OCI-LY7 (cell line): ENCODE measurements around the gene ABCC3. TPM values are rescaled to one million over a fixed set of nuclear protein-coding genes. Genes with fewer than 3 reads are reported as not detected.
A peak's percentile ranks its signal among the peaks of the same experiment; 100 is the strongest.

ENCODE experiments used
- BruUV-seq: library from RNA; stranded (reverse); fragments of 400-500 nt; replicated peaks from 2 replicates; lab custom pipeline; 2021; lab: Mats Ljungman, UMichigan
- CTCF ChIA-PET: fragments of 300-600 bp; sonication (Branson Sonifier 250); formaldehyde crosslinking; loops from one replicate; lab custom pipeline; 2022; ENCODE audit warnings: antibody characterized with exemption; ENCODE audit not compliant: unreplicated experiment; lab: Charles Lee
- POLR2A ChIA-PET: fragments of 300-600 bp; sonication (Branson Sonifier 250); formaldehyde crosslinking; loops from one replicate; lab custom pipeline; 2022; ENCODE audit warnings: antibody characterized with exemption; lab: Charles Lee
- DNase-seq: peaks from one replicate; pipeline ENCODE4 v3.0.0-alpha.2; 2015; ENCODE audit warnings: low spot score
- H2AFZ ChIP-seq: fragments of 200-600 bp; sonication (generic), shearing (Covaris generic); 2 replicates; pipeline ENCODE4 v1.6.1; 2014; ENCODE audit warnings: mild to moderate bottlenecking, antibody characterized with exemption, low read length, moderate library complexity
- H3K27ac ChIP-seq: fragments of 200-600 bp; sonication (generic); 2 replicates; pipeline ENCODE4 v1.5.1; 2014; ENCODE audit warnings: mixed run types, low read depth, mild to moderate bottlenecking, moderate library complexity, low read length, inconsistent platforms; ENCODE audit not compliant: poor library complexity, severe bottlenecking
- H3K36me3 ChIP-seq: fragments of 200-600 bp; sonication (generic); 2 replicates; pipeline ENCODE4 v1.6.1; 2014; ENCODE audit warnings: mild to moderate bottlenecking, antibody characterized with exemption, low read length, moderate library complexity, mixed read lengths; ENCODE audit not compliant: insufficient read depth
- H3K4me1 ChIP-seq: fragments of 200-600 bp; sonication (generic); 2 replicates; pipeline ENCODE4 v1.5.1; 2014; ENCODE audit warnings: mild to moderate bottlenecking, low read length; ENCODE audit not compliant: insufficient read depth, poor library complexity, severe bottlenecking
- H3K4me2 ChIP-seq: fragments of 200-600 bp; sonication (generic); 2 replicates; pipeline ENCODE4 v1.6.1; 2014; ENCODE audit warnings: mild to moderate bottlenecking, low read length
- H3K4me3 ChIP-seq: fragments of 200-600 bp; sonication (generic); 2 replicates; pipeline ENCODE4 v1.5.1; 2014; ENCODE audit warnings: mild to moderate bottlenecking, low read depth, low read length; ENCODE audit not compliant: poor library complexity, severe bottlenecking
- H3K79me2 ChIP-seq: fragments of 200-600 bp; sonication (generic); 2 replicates; pipeline ENCODE4 v1.6.1; 2016; ENCODE audit warnings: low read depth, mild to moderate bottlenecking, low read length, moderate library complexity, mixed read lengths; ENCODE audit not compliant: insufficient read depth
- H3K9me2 ChIP-seq: fragments of 200-600 bp; sonication (generic); 2 replicates; pipeline ENCODE4 v1.6.1; 2016; ENCODE audit warnings: mild to moderate bottlenecking, low read length, mixed read lengths; ENCODE audit not compliant: insufficient read depth
- H3K9me3 ChIP-seq: fragments of 200-600 bp; sonication (generic); 2 replicates; pipeline ENCODE4 v1.6.1; 2014; ENCODE audit warnings: mild to moderate bottlenecking, mixed run types, low read length, mixed read lengths
- H4K20me1 ChIP-seq: fragments of 200-600 bp; sonication (generic); 2 replicates; pipeline ENCODE4 v1.6.1; 2014; ENCODE audit warnings: mild to moderate bottlenecking, antibody characterized with exemption, low read length, moderate library complexity, mixed read lengths; ENCODE audit not compliant: insufficient read depth
- EZH2phosphoT487 ChIP-seq: fragments of 200-600 bp; sonication (generic); IDR thresholded peaks from 2 replicates; pipeline ENCODE4 v1.6.1; 2018; ENCODE audit warnings: low read depth, borderline replicate concordance, mild to moderate bottlenecking, mixed run types, antibody characterized with exemption, low read length, moderate library complexity, mixed read lengths
- intact Hi-C: fragments of 100-400 bp; cut with micrococcal nuclease; formaldehyde crosslinking; loops from one replicate; pipeline ENCODE4 v1.10.0; 2022; ENCODE audit not compliant: unreplicated experiment
- total RNA-seq, 2 experiments: library from RNA; depleted of rRNA in 1 of 2; stranded (reverse); fragments of >200 nt in 1 of 2; shearing (Covaris generic) in 1 of 2; gene quantifications; 2 replicates each; pipeline ENCODE4 v1.2.3, GENCODE V29; 2014 to 2022
- TF ChIP-seq, protein P1 (sequence below): fragments of 200-600 bp; sonication (generic); conservative IDR thresholded peaks from 2 replicates; pipeline ENCODE4 v1.5.1; 2014; ENCODE audit warnings: mild to moderate bottlenecking, antibody characterized with exemption, low read length, moderate library complexity, mixed read lengths

ABCC3 gene
- total RNA-seq, 2 experiments from 2014 or later = not detected

- Histone ChIP-seq H3K4me3 (no peak overlapping the region), H2AFZ (no peak overlapping the region), H3K9me2 (no peaks in the 10 kb centered on the region), H3K27ac (no peak overlapping the region), H4K20me1 (no peaks in the 10 kb centered on the region), H3K36me3 (no peaks in the 10 kb centered on the region), H3K79me2 (no peaks in the 10 kb centered on the region), H3K4me1 (peaks cover 8% of the 10 kb centered on the region), H3K9me3 (no peaks in the 10 kb centered on the region), H3K4me2 (no peak overlapping the region)
- ChIA-PET POLR2A (no interaction called here), CTCF (no interaction called here)
- intact Hi-C loops = no loop called here
- no peak for DNase-seq
- no peak for TF ChIP-seq EZH2phosphoT487
- TF ChIP-seq, protein P1, sequence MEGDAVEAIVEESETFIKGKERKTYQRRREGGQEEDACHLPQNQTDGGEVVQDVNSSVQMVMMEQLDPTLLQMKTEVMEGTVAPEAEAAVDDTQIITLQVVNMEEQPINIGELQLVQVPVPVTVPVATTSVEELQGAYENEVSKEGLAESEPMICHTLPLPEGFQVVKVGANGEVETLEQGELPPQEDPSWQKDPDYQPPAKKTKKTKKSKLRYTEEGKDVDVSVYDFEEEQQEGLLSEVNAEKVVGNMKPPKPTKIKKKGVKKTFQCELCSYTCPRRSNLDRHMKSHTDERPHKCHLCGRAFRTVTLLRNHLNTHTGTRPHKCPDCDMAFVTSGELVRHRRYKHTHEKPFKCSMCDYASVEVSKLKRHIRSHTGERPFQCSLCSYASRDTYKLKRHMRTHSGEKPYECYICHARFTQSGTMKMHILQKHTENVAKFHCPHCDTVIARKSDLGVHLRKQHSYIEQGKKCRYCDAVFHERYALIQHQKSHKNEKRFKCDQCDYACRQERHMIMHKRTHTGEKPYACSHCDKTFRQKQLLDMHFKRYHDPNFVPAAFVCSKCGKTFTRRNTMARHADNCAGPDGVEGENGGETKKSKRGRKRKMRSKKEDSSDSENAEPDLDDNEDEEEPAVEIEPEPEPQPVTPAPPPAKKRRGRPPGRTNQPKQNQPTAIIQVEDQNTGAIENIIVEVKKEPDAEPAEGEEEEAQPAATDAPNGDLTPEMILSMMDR = no peak
- BruUV-seq = no TSS peak
These were observed 39.8 kb upstream of the ABCC3 start for GRCh38 chr17:50594892-50595291.

- Histone ChIP-seq H2AFZ (no peak overlapping the region), H3K36me3 (no peaks in the 10 kb centered on the region), H3K27ac (no peak overlapping the region), H3K9me3 (no peaks in the 10 kb centered on the region), H4K20me1 (no peaks in the 10 kb centered on the region), H3K9me2 (no peaks in the 10 kb centered on the region), H3K4me1 (peaks cover 8% of the 10 kb centered on the region), H3K4me3 (no peak overlapping the region), H3K79me2 (no peaks in the 10 kb centered on the region), H3K4me2 (no peak overlapping the region)
- POLR2A ChIA-PET = no interaction called here
- intact Hi-C loops = no loop called here
- TF ChIP-seq, protein P1 = no peak
- TF ChIP-seq EZH2phosphoT487 = no peak
- no TSS peak for BruUV-seq
- CTCF ChIA-PET = no interaction called here
- no peak for DNase-seq
These were observed 38.3 kb upstream of the ABCC3 start for GRCh38 chr17:50596191-50597037.

DNA sequence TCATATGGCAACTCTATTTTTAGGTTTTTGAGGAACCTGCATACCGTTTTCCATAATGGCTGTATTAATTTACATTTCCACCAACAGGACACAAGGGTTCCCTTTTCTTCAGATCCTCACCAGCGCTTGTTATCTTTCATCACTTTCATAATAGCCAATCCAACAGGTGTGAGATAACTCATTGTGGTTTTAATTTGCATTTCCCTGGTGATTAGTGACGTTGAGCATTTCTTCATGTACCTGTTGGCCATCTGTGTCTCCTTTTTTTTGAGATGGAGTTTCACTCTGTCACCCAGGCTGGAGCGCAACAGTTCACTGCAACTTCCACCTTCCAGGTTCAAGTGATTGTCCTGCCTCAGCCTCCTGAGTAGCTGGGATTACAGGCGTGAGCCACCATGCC lies 36.2 kb upstream of the ABCC3 start:
- Histone ChIP-seq H3K4me2 (0 out of 2 replicates have a peak overlapping the region, but pooled peaks have one; percentile 6), H3K9me2 (no peaks in the 10 kb centered on the region), H3K79me2 (no peaks in the 10 kb centered on the region), H3K27ac (no peak overlapping the region), H3K9me3 (no peaks in the 10 kb centered on the region), H3K4me3 (no peak overlapping the region), H3K4me1 (peaks cover 8% of the 10 kb centered on the region), H2AFZ (no peak overlapping the region), H4K20me1 (no peaks in the 10 kb centered on the region), H3K36me3 (no peaks in the 10 kb centered on the region)
- intact Hi-C loops = no loop called here
- DNase-seq = peak; percentile 39
- TF ChIP-seq, protein P1 = no peak
- TF ChIP-seq EZH2phosphoT487 = no peak
- no TSS peak for BruUV-seq
- ChIA-PET POLR2A (no interaction called here), CTCF (no interaction called here)
